Adrenal gland (tissue), 12 donors: ENCODE measurements around the gene PLAAT2. TPM values are rescaled to one million over a fixed set of nuclear protein-coding genes. Genes with fewer than 3 reads are reported as not detected.
"Not testable (repeated sequence)": the region's sequence is repeated elsewhere in the genome, so short reads cannot be mapped to it uniquely, and the experiment has no call there.

Source experiments
- DNase-seq, 7 donors: peaks; one replicate each; pipeline ENCODE4 v3.0.0-alpha.2; 2019 to 2020
- H3K27ac ChIP-seq, 5 donors: fragments of 200-600 bp; sonication (generic) in 4 of 5; 1 replicate in 3 of 5; 2 replicates in 2 of 5; pipeline versions ENCODE4 v1.5.1 to v1.8.0; 2016 to 2020; ENCODE audit warnings: mild to moderate bottlenecking in 1 of 5
- H3K27me3 ChIP-seq: fragments of 200-600 bp; 2 replicates; pipeline ENCODE4 v1.8.0; 2021
- H3K36me3 ChIP-seq, 2 donors: fragments of 200-600 bp; replicated peaks in 1 of 2; 1 replicate in 1 of 2; 2 replicates in 1 of 2; pipeline versions ENCODE4 v1.5.1 to v1.8.0; 2018 to 2022
- H3K4me1 ChIP-seq, 2 donors: fragments of 200-600 bp; replicated peaks in 1 of 2; 1 replicate in 1 of 2; 2 replicates in 1 of 2; pipeline versions ENCODE4 v1.5.1 to v1.8.0; 2018 to 2021
- H3K4me3 ChIP-seq, 4 donors: fragments of 200-600 bp; sonication (generic) in 3 of 4; one replicate each; pipeline ENCODE4 v1.5.1; 2016 to 2018
- H3K9me3 ChIP-seq, 3 donors: fragments of 200-600 bp; sonication (generic) in 1 of 3; replicated peaks in 1 of 3; 1 replicate in 2 of 3; 2 replicates in 1 of 3; pipeline versions ENCODE4 v1.5.1 to v1.8.0; 2016 to 2021
- POLR2A ChIP-seq, 2 donors: fragments of 450-650 bp; IDR thresholded peaks; one replicate each; pipeline ENCODE4 v1.6.1; 2017; ENCODE audit warnings: antibody characterized with exemption in 2 of 2, mild to moderate bottlenecking in 2 of 2, moderate library complexity in 1 of 2
- WGBS, 4 donors: extraction: QIAGEN DNeasy Blood & Tissue Kit in 2 of 4; methylation state at CpG; one replicate each; pipeline versions ENCODE4 v1.1.5 to v1.1.7; 2013 to 2017; 5-methylcytosine and 5-hydroxymethylcytosine counted together
- intact Hi-C, 2 donors: fragments of 100-400 bp; cut with DNase I; formaldehyde crosslinking; loops; one replicate each; pipeline versions ENCODE4 v1.14.1 to v1.15.0; 2022 to 2023
- polyA plus RNA-seq, 3 donors: library from polyadenylated mRNA; stranded (reverse); fragments of 200-250 nt in 2 of 3; fragments of 350-450 nt in 1 of 3; fragmentation: Illumina TruSeq in 1 of 3; extraction: RNeasy Lipid Tissue Mini Kit (QIAGEN cat#74804) in 1 of 3; gene quantifications; one replicate each; pipeline ENCODE4 v1.2.3, GENCODE V29; 2013 to 2014
- total RNA-seq, 9 donors: library from RNA; depleted of rRNA in 4 of 9; stranded (reverse); fragments of >200 nt in 4 of 9; fragments of 120-200 nt in 1 of 9; fragmentation: NEBNext Ultra II Directional in 1 of 9; extraction: Animal tissue kit (Norgen Biotek cat#: 25700) in 1 of 9; gene quantifications; one replicate each; pipeline versions ENCODE4 v1.1.0 to v1.2.4, GENCODE V29; 2013 to 2023
- TF ChIP-seq, protein P1 (sequence below), 6 experiments: fragments of 450-650 bp in 4 of 6; fragments of 200-600 bp in 2 of 6; sonication (generic) in 1 of 6; IDR thresholded peaks; 1 replicate in 5 of 6; 2 replicates in 1 of 6; pipeline versions ENCODE4 v1.5.1 to v1.8.0; 2016 to 2021; ENCODE audit warnings: antibody characterized with exemption in 6 of 6, mild to moderate bottlenecking in 2 of 6, moderate library complexity in 1 of 6
- donor health status: healthy with polysubstance abuse.
- donor health status: Bipolar disorder and iron deficiency.
- donor health status: DM: yes; HTN: yes; CAD: no.
- donor health status: DM: no; HTN: no; CAD: no.
- donor health status: DM: no; HTN: no; CAD: no.
- donor health status: DM: yes; HTN: yes; CAD: no.

Gene PLAAT2
- total and polyA plus RNA-seq, 12 donors: 0.17 to 0.30 TPM; not detected in 10

GRCh38 chr11:63590024-63590788 is 27.0 kb upstream of the PLAAT2 start:
- Histone ChIP-seq H3K27me3 (no peaks in the 10 kb centered on the region), H3K36me3 (peaks cover 0 to 17% of the 10 kb centered on the region in 2 donors), H3K27ac (no peak overlapping the region), H3K9me3 (no peaks in the 10 kb centered on the region), H3K4me1 (no peaks in the 10 kb centered on the region), H3K4me3 (no peak overlapping the region)
- 90 to 93% (median 92%) methylated on average over 15 to 18 of the region's 18 CpGs for WGBS, 4 donors
- TF ChIP-seq, protein P1, sequence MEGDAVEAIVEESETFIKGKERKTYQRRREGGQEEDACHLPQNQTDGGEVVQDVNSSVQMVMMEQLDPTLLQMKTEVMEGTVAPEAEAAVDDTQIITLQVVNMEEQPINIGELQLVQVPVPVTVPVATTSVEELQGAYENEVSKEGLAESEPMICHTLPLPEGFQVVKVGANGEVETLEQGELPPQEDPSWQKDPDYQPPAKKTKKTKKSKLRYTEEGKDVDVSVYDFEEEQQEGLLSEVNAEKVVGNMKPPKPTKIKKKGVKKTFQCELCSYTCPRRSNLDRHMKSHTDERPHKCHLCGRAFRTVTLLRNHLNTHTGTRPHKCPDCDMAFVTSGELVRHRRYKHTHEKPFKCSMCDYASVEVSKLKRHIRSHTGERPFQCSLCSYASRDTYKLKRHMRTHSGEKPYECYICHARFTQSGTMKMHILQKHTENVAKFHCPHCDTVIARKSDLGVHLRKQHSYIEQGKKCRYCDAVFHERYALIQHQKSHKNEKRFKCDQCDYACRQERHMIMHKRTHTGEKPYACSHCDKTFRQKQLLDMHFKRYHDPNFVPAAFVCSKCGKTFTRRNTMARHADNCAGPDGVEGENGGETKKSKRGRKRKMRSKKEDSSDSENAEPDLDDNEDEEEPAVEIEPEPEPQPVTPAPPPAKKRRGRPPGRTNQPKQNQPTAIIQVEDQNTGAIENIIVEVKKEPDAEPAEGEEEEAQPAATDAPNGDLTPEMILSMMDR (IDR thresholded peaks at IDR 0.05): no peak
- no peak for TF ChIP-seq POLR2A (IDR thresholded peaks at IDR 0.05)
- DNase-seq: peak in 1 of 7 donors; percentile 10
- intact Hi-C loops: no loop called here

DNA sequence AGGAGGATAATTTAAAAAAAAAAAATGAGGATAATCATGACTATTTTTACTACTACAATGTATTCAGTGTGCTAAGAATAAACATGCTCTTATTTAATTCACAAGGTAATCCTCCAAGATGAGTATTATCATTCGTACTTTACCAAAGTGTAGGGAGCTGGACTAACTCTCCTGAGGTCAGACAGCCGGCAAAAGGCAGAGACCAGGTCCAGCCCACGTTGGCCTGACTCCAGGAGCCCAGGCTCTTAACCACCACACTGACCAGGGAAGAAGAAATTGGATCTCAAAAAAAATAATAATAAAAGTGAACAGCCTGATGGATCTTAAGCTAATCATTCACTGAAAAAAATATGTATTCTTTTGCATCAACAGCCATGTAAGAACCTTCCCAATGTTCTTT is 25.8 kb upstream of the PLAAT2 start:
- no peak overlapping the region for H3K4me3 ChIP-seq
- H3K4me1 ChIP-seq: no peaks in the 10 kb centered on the region
- no peaks in the 10 kb centered on the region for H3K9me3 ChIP-seq
- H3K36me3 ChIP-seq: peaks cover 0 to 18% of the 10 kb centered on the region in 2 donors
- no peak for TF ChIP-seq POLR2A (IDR thresholded peaks at IDR 0.05)
- TF ChIP-seq, protein P1 (IDR thresholded peaks at IDR 0.05): no peak
- DNase-seq: no peak
- 49 to 65% (median 60%) methylated on average over 3 of the region's 3 CpGs for WGBS, 4 donors
- H3K27ac ChIP-seq: no peak overlapping the region
- no peaks in the 10 kb centered on the region for H3K27me3 ChIP-seq
- intact Hi-C loops: no loop called here

GRCh38 chr11:63586451-63587166 is 23.4 kb upstream of the PLAAT2 start:
- Histone ChIP-seq H3K4me3 (no peak overlapping the region), H3K36me3 (peaks cover 0 to 18% of the 10 kb centered on the region in 2 donors), H3K27me3 (no peaks in the 10 kb centered on the region), H3K27ac (no peak overlapping the region), H3K4me1 (no peaks in the 10 kb centered on the region), H3K9me3 (no peaks in the 10 kb centered on the region)
- TF ChIP-seq, protein P1 (IDR thresholded peaks at IDR 0.05): no peak
- no peak for TF ChIP-seq POLR2A (IDR thresholded peaks at IDR 0.05)
- 94 to 96% (median 95%) methylated on average over 6 of the region's 6 CpGs for WGBS, 4 donors
- peak in 1 of 7 donors; percentile 3 for DNase-seq
- intact Hi-C loops: no loop called here

GRCh38 chr11:63583357-63583677 is 20.1 kb upstream of the PLAAT2 start:
- DNase-seq: no peak
- H3K36me3 ChIP-seq: peaks cover 0 to 7% of the 10 kb centered on the region in 2 donors
- no peak overlapping the region for H3K27ac ChIP-seq
- no peaks in the 10 kb centered on the region for H3K27me3 ChIP-seq
- peaks cover 0 to 5% (median 0%) of the 10 kb centered on the region in 3 donors for H3K9me3 ChIP-seq
- TF ChIP-seq POLR2A (IDR thresholded peaks at IDR 0.05): no peak
- TF ChIP-seq, protein P1 (IDR thresholded peaks at IDR 0.05): no peak
- no peaks in the 10 kb centered on the region for H3K4me1 ChIP-seq
- H3K4me3 ChIP-seq: no peak overlapping the region
- intact Hi-C loops: no loop called here

GRCh38 chr11:63581224-63581623 is 18.0 kb upstream of the PLAAT2 start:
- 82 to 88% (median 86%) methylated on average over 7 of the region's 7 CpGs for WGBS, 4 donors
- H3K4me3 ChIP-seq, H3K27me3 ChIP-seq, H3K27ac ChIP-seq, H3K9me3 ChIP-seq, H3K36me3 ChIP-seq, H3K4me1 ChIP-seq, DNase-seq, intact Hi-C loops: not testable (repeated sequence)

DNA sequence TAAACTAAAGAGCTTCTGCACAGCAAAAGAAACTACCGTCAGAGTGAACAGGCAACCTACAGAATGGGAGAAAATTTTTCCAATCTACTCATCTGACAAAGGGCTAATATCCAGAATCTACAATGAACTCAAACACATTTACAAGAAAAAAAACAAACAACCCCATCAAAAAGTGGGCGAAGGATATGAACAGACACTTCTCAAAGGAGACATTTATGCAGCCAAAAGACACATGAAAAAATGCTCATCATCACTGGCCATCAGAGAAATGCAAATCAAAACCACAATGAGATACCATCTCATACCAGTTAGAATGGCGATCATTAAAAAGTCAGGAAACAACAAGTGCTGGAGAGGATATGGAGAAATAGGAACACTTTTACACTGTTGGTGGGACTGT is 15.7 kb upstream of the PLAAT2 start:
- H3K27ac ChIP-seq, H3K9me3 ChIP-seq, H3K4me1 ChIP-seq, H3K4me3 ChIP-seq, H3K27me3 ChIP-seq, H3K36me3 ChIP-seq, intact Hi-C loops, DNase-seq: not testable (repeated sequence)
- 87 to 98% (median 92%) methylated on average over 1 to 3 of the region's 3 CpGs for WGBS, 4 donors
